HG03378 (cell line): ENCODE results near the gene CNTN4.
"Not testable (repeated sequence)": the region's sequence is repeated elsewhere in the genome, so short reads cannot be mapped to it uniquely, and the experiment has no call there.

ENCODE experiments used
- ATAC-seq: cut with Tn5 transposase; IDR thresholded peaks from one replicate; pipeline ENCODE4 v1.9.1; 2021; ENCODE audit warnings: mild to moderate bottlenecking, moderate library complexity; ENCODE audit not compliant: unreplicated experiment

Gene CNTN4

DNA sequence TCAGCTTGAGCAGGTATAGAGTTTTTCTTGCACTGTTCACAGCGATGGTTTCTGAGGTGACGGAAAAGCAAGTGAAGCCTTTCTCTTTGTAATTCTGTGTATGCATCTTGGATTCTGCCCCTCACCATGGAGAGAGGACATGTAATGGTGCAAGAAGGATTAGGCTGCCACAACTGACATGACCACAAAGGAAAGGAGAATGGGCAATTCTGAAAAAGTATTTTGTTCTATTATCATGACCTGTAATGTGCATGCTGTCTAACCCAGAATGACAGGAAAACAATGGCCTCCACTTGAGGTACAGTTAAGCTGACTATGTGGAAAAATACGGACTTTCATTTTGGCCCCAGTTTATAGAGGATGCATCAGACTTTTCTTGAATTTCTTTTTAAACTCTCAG is 784.6 kb downstream of the CNTN4 start:
- no peak for ATAC-seq

DNA sequence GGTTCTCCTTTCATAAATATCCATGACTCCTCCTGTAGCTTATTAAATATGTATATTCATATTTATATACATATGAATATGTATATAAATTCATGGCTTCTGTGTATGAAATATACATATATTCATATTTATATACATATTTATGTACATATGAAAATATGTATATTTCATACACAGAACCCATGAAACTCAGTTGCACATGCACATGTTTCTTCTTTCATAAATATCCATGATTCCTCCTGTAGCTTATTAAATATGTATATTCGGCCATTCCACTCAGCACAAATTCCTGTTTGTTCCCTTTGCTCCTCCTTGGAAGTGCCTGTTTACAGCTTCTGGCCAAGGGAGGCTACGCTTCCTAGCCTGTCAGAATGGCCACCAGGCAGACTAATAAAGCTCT is 789.9 kb downstream of the CNTN4 start:
- ATAC-seq = no peak

DNA sequence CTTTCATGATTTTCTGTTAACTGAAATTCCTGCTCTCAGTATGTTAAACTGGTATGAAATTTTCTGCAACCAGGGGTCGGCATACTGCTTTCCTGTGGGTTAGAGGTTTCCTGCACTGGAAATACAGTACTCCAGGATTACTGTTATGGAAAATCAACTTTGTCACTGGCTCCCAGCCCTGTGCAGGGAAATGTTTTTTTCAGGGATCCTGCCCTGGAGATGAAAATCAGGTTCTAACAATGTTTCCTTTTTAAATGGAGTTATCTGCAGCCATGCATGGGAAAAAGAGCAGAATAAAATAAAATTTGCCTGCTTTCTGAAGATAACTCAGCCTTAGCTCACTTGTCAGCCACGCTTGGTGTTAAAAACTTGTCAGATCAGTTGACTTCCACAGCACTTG is 791.1 kb downstream of the CNTN4 start:
- no peak for ATAC-seq

DNA sequence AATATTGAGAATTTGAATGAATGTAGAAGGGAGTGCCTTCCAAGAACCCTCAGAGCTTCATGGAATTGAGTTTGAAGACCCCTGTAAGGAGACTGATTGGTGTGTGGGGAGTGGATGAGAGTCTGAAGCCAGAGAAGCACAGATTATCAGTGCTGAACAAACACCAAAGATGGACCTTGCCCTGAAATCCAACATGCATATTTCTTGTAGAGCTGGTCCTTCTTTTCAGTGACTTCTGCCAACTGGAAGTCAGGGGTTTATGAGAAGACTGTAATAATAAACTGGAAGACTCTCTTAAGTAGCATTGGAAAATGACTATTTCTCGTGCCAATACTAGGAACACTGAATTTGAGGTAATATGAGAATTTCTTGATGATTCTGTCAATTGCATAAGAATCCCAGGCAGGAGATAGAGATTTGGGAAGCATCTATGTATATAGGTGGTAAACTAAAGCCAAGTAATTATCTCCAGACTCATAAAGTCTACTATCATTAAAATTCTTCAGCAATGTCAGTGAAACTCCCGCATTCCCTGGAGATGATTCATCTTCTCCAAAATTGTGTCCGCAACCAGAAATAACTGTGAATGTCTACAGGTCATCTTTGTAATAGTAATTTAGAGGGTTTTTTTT is 797.8 kb downstream of the CNTN4 start:
- ATAC-seq = no peak

DNA sequence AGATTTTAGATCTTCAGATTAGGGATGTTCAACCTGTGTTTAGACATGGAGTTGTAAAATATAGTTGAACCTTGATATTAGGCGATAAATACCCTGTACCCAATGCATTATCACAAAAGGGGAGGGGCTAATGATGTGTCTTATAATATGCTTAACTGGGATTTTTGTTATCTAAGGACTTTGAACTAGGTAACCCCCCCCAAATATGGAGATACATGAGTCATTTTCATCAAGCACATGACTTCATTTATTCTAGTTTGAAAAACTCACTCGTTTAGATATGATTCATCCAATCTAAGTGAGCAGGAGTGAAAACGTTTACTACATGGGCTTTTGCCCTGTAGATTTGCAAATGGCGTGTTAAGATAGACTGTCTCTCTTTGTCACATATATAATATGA is 799.2 kb downstream of the CNTN4 start:
- no peak for ATAC-seq

DNA sequence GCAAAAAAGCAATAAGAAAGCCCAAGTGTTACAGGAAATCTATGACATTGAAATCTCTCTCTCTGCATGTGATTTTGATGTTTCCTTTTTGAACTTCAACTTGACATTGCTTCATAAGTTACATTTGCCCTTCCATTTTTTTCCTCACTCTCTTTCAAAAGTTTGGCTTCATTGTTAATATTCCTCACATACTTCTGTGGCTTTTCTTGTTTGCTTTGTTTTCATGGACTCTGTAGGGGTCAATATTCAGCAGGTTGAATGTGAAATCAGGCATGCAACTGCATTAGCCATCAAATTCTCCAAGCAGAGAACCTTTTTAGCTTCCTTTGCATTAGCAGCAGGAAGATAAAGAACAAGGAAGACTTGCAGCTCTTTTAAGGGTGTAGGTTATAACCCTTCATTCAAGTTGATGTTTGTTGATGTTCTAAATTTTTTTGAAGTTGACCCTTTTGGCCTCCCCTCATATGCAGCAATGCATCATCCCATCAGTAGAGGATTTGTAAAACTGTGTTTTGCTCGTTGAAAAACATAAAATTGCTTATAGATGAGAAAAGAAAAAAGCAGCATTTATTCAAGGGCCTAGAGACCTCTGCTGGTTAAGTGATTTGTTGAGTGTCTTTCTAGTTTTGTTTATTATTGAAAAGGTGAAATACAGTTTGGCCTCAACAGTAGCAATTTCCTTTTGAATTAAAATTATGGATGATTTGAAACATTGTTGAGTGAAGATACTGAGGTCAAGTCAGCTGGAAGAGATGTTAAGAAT is 800.1 kb downstream of the CNTN4 start:
- ATAC-seq = no peak

DNA sequence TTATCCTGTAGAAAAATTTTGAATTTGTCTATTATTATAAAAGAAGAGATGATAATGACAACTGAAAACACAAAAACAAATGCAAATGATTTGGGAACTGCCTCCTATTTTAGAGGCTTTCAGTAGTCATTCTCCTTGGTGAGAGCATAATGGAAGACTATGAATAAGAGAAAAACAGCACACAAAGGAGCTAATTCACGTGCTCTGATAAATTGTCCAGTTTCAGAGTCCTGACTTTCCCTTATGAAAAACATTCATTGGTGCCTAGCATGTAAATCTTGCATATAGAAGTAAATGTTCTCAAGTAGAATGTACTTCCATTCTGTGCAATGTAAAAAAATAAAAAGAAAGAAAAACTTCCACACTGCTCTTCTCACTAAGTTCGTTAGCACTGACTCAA is 805.4 kb downstream of the CNTN4 start:
- no peak for ATAC-seq

DNA sequence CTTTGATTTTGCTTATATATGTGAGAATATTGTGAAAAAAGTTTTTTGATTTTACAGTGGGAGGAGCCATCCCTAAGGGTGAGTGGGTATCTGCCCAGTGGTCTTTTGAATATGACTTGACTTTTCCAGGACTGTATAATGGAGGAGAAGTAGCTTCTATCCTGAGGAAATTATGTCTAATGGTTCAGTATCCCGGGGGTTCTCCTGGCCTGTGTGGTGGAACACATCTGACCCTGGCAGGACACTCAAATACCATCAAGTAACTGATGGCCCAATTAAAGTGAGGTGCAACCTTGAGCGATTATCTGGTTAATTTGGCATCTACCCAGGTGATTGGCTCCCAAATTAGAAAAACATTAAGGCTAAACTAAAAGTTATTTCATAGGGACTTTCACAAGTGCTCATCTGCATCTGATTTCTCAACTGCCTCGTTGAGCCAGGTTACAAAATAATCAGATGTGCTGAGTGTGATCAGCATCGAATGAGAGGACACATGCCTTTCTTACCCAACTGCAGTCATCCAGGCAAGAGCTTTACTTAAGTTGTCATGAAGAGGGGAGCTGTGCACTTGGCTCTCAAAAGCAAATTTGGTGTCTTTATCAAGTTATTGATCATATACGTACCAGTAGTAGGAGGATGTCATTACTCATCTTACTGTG is 810.2 kb downstream of the CNTN4 start:
- ATAC-seq = no peak

DNA sequence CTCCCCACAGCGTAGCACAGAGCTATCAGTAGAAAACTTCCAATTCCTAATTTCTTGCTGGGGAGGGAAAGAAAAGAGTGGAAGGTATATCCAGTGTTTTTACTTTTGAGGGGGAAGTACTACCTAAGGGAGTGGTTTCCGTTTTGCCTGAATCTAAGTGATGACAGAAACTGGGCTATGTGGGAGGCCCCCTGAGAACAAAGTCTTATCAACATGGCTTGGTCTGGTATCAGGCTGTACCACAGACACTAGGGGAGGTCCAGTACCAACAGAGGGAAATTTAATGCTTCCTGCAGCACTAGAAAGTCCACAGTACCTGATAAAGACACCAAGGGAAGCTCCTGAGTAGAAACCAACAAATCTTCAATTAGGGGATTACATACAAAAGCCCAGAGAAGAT is 812.3 kb downstream of the CNTN4 start:
- no peak for ATAC-seq

DNA sequence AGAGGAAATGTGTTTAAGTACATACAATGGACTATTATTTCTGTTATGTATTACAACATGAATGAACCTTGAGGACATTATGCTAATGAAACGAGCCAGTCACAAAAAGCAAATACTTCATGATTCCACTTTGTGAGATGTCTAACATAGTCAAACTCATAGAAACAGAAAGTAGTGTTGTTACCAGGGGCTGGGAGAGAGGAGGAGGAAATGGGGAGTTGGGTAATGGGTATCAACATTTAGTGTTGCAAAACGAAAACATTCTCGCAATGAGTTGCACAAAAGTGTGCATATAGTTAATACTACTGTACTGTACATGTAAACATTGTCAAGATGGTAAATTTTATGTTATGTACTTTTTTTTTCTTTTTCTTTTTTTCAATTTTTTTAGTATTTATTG is 817.2 kb downstream of the CNTN4 start:
- ATAC-seq = no peak

DNA sequence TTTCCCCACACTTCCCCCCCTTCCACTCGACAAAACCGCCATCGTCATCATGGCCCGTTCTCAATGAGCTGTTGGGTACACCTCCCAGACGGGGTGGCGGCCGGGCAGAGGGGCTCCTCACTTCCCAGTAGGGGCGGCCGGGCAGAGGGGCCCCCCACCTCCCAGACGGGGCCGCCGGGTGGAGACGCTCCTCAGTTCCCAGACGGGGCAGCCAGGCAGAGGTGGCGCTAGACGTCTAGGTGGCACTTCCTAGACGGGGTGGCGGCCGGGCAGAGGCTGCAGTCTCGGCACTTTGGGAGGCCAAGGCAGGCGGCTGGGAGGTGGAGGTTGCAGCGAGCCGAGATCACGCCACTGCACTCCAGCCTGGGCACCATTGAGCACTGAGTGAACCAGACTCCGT is 818.0 kb downstream of the CNTN4 start:
- ATAC-seq = not testable (repeated sequence)

DNA sequence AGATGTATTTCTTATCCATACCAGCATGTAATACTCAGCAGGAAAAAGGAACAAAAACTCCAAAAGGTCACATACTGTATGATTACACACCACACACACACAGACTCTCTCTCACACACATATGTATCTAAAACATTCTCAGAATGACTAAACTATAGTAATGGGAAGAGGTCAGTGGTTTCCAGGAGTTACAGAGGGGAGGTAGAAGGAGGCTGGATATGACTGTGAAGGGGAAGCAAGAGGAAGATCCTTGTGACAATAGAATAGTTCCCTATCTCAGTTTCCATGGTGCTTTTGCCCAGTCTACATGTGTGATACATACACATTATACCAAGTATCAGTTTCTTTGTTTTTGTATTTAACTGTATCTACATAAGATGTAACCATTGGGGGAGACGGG is 821.4 kb downstream of the CNTN4 start:
- peak; percentile 50 for ATAC-seq

DNA sequence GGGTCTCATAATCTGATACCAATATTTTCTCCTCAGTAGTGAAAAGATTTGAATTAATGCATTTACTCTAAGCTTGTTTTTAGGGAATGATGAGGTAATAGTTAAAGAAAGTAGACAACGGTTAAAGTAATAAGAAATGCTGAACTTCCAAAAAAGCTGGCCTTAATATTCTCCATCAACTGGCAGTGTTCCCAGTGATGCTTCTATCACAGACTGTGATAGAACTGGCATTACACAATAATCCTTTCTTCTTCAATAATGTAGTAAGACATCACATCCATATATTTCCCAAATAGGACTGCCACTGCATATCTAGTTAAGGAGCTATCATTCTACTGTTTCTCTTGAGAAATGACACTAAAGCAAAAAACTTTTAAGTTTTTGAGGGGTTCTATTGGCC is 822.8 kb downstream of the CNTN4 start:
- no peak for ATAC-seq

DNA sequence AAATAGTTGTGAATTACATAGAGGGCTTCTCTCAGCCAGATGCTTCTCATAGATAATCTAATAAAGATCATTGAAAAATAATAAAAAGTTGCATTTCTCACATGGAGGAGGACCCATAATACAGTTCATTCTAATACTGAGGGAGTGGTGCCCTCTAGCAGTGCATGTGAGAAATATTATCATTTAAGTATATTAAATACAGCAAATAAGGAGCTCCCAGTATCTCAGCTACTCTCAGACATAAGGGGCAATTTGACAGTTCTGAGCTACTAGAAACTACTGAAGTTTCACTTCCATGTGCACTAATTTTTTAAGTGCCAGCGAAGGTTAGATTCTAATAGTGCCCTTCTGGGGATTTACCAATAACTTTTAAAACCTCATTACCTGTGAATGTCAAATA is 823.2 kb downstream of the CNTN4 start:
- peak; percentile 75 for ATAC-seq

DNA sequence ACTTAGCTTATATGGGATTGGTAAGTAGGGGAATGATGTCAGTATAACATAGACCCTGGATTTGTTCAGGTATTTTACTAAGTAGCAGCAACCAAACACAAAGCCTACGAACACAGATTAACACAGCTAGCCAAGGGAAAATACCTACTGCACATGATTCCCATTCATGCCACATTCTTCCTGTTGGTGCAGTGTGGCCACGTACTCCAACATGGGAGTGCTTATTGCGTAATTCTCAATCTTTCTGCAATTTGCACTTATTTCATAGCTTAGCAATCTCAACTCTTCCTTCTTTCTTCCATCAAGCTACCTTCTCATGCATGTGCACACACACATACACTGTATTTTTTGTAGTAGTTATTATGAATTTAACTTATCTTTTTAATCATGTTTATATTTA is 824.7 kb downstream of the CNTN4 start:
- no peak for ATAC-seq

DNA sequence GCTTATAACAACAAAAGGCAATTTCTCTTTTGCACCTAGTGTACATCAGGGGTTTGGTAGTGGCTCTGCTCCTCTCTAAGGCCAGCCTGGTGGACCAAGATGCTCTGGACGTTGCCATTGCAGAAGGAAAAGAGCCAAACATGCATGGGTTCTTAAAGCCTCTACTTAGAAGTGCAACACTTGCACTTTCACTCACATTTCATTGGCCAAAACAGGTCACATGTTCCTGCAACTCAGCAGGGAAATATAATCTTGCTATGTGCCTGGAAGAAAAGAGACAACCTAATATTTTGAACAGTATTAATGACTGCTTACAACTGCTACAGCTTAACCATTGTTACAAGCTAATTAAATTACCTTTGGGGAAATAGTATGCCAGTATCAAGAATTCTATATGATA is 828.6 kb downstream of the CNTN4 start:
- ATAC-seq = no peak

DNA sequence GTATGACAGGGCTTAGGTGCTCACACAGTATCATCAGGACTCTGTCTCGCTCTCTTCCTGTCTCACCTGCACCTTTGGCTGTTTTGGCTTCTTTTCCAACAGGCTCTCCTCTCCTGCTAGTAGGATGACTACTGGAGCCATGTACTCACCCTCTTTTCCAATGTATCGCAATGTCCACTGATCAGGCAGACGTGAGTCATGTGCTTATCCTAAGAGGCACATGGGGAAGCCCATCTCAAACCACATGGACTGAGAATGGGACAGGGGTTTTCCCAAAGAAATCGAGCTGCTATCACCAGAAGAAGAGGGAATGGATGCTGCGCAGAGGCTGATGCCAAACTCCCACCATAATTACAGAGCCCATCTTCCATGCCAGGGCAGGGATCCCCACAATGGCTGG is 830.9 kb downstream of the CNTN4 start:
- no peak for ATAC-seq

DNA sequence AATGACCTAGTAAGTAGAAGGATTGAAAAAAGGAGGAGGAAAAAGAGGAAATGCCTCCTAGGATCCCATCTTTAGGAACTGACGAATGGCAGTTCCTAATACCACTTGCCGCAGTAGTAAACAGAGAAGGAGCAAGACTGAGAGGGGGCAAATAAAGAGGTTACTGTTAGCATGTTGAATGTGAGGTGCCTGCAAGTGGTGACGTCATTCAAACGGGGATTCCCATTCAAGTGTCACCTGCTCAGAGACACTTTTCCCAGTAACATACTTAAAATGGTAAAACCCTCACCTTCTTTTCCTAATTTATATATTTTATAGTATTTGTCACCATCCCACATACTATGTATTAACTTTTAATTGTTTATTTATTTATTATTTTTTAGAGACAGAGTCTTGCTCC is 832.6 kb downstream of the CNTN4 start:
- no peak for ATAC-seq

DNA sequence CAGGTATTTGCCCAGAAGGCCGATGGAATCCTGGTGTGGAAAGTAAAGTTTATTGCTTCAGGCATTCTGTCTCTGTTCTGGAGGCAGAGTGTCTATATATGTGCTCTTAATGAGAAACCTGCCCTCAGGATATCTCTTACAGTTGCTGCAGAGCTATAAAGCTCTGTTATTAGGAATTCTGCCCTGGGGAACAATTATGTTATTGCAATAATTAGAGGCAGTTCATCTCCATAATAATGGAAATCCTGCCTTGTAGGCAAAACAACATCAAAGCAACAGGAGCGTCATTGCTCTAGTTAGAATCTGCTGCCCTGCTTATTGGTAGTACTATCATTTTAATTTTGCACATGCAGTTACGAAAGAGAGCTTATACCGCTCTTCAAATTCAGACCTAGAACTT is 835.9 kb downstream of the CNTN4 start:
- no peak for ATAC-seq

DNA sequence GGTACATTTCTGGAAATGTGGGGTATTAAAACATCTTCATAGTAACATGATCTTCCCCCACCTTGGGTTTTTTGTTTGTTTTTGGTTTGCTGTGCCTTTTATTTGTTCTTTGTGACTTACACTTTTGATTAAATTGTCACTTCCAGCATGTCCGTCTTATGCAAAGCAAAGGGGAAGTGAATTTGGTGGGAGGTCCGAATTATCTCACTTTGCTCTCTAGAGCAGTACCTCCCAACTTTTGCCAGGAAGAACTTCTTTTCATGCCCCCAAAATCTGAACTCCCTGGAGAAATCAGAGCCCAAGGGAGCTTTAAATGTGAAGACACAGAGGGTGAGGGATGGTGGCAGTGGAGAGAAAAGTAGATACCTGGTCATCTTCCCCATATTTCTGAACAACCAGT is 838.4 kb downstream of the CNTN4 start:
- no peak for ATAC-seq

DNA sequence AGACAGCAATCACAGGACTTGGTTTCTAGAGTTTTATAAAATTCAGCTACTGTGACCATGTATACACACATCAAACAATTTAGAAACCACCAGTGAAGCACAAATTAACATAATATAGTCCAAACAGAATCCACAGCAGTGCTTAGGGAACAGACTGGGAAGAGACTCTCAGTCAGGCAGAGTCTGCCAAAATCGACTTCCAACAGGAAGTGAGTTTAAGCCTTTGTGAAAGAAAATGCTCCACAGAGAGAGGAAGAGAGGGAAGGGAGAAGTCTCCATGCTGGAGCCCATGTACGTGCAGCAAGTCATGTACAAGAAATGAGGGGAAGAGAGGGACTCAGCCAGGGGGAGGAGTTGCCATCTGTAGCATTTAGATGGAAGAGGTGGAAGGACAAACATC is 838.9 kb downstream of the CNTN4 start:
- ATAC-seq = no peak

DNA sequence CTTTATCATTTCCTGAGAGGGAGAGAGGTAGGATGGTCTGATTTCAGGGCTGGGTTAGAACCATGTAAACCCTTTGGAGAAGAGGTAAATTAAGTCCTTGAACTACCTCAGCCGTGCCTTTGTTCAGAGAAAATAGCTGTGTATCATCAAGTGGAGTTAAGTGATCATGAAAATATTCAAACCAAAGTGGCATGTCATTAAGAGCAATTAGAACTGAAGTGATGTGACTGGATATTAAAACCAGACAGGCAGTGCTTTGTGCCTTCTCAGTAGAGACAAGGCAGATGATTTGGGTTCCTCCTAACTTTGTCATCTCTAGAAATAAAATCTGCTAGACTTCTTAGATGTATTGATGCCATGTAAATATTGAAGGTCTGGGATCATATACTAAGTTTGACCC is 840.0 kb downstream of the CNTN4 start:
- no peak for ATAC-seq
